M059J (cell line): Measurements from ENCODE around the gene GRIK4. TPM values are rescaled to one million over a fixed set of nuclear protein-coding genes. Genes with fewer than 3 reads are reported as not detected.
"Not testable (repeated sequence)": the region's sequence is repeated elsewhere in the genome, so short reads cannot be mapped to it uniquely, and the experiment has no call there.

Experiments used
- DNase-seq: peaks from one replicate; pipeline ENCODE4 v3.0.0-alpha.2; 2012; ENCODE audit warnings: low read depth
- total RNA-seq: library from RNA; depleted of rRNA; stranded (reverse); fragments of >200 nt; shearing (Covaris generic); gene quantifications from 2 replicates; pipeline ENCODE4 v1.2.3, GENCODE V29; 2014

The GRIK4 gene
- total RNA-seq, 1 experiment from 2014 or later, result 0.07 TPM

GRCh38 chr11:120603071-120603470, 91.5 kb downstream of the GRIK4 start:
- DNase-seq, result no peak

DNA sequence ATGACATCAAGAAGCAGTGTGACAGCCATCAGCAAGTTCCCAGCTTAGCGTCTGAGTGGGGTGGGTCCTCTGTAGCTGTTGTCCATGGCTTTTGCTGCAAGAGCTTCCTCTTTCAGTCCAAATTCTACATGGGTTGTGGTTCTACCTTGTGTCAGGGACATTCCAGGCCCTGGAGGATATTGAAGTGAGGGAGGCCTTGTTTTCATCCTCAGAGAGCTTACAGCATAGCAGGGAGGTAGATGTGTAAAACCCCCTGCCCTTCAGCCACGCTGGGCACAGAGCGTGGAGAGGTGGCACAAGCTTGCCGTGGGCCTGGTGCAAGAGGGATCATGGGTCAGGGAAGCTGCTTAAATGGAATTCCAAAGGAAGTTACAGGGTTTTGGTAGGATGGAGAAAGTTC, 93.9 kb downstream of the GRIK4 start:
- DNase-seq, result no peak

DNA sequence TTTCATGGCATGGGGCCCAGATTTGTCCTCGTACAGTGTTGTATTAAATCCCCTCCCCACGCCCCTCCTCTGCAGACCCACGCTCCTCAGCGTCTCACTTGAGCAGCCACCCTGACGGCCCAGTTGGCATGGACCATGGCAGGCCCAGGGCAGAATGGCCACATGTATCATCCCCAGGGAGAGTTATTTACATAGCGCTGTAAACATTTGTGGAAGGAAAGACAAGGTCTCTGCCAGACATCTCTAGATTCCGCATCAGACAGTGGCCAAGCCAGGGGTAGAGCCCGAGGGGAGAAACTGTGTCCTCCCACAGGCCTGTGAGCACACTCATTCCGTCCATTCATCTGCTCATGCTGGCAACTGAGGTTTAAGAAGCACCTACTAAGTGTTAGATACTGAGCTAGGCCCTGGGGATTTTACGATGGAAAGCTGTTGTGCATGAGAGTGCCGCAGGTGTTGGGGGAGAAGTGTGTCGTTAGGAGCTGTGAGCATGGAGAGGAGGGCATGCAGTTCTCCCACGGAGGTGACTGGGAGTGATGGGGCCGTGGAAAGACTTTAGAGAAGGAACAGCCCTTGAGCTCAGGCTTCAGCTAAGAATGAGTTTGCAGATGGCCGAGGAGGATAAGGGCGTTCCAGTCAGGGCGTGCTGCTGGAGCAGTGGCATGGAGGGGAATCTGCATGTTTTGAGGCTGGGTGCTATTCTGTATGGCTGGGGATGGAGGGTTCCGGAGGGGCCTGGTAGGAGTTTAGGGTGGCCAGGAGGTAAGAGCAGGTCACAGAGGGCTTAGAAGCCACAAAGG, 94.9 kb downstream of the GRIK4 start:
- no peak for DNase-seq

DNA sequence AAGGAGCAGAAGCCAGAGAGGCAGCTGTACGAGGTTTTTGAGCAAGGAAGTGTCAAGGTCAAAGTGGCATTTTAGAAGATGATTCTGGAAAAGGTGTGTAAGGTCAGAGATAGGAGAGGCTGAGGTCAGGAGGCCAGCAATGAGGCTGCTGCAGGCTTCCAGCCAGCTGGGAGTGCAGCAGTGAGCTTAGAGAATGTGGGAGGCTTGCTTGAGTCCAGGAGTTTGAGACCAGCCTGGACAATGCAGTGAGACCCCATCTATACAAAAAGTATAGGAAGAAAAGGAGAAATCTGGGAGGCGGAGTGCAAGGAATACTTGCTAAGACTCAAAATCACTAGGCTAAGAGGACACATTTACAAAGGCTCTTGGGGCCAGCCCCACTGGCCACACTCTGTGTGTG, 96.5 kb downstream of the GRIK4 start:
- DNase-seq, result no peak

DNA sequence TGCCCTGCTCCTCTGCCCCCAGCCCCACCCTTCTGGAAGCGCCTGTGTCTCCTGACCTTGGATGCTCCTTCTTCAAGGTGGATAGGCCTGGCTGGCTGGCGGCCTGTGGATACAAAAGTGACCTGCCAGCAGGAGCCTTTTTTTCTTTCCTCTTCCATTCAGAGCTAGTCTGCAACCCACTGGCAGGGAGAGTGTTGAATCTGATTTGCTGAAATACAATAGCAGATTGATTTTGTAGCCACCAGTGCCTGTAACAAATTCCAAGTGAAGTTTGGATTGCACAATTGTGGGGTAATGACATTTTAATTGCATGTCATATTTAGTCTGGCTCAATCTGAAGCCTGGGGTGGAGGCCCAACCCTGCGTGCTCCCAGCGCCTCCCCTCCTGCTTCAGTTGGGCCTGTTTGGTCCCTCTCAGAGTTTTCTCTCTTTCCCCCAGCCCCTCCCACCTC, 97.2 kb downstream of the GRIK4 start:
- DNase-seq, result no peak

GRCh38 chr11:120610111-120610510, 98.6 kb downstream of the GRIK4 start:
- no peak for DNase-seq

GRCh38 chr11:120611581-120611980, 100.0 kb downstream of the GRIK4 start:
- DNase-seq, result no peak

GRCh38 chr11:120612513-120613263, 101.1 kb downstream of the GRIK4 start:
- DNase-seq, result no peak

DNA sequence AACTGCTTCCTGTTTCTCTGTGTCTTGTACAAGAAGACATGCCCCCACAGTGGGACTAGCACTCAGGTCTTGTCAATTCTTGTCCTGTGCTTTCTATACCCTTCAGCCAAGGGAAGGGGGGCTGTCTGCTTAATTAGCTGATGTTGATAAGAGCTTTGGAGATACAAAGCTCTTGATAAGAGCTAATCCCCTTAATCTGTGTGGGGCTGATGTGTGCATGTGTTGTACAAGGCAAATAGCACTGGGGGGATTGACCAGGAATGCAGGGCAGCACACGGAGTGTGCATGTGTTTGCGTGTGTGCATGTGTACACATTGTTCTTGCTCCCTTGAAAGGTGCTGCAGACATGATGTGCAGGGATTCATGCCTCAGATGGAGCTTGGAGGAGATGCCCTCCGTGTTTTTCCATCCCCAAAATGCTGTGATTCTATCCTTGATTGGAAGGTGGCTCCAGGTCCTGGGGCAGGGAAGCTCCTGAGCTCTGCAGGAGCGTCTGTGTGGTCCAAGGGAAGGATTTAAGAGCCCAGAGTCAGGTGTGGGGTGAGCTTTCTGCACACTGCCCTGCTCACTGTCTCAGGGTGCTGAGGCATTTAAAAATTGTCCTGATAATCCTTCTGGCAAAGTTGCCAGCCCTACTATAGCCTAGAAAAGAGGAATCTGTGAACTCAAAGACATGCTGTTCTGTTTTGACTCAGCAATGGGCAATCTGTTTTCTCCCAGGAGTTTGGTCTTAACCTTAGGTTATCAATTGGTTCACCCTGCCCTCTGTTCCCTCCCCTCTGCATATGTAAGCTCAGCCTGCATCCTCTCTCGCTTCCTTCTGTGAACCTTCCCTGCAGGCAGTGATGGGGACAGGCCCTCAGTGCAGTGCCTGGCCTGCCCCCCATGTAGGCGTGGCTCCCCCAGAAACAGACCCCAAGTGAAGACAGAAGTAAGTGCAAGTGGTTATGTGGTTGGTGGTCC, 102.0 kb downstream of the GRIK4 start:
- no peak for DNase-seq

DNA sequence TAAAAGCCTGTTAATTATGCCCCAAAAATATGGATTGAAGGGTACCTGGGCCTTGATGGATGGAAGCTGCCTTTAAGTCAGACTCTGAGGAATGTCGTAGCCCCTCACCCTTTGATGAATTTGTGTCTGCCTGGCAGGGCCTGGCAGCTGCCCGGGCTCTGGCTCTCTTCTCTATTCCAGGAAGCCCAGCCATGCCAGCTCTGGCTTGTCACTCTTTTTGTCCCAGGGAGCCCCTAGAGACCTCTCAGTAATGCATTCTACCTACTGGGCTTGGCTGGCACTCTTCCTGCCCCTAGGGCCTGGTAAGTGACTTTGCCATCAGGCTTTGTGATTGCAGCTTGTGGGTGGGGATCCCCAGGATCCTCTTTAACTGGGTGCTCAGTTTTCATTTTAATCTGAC, 103.8 kb downstream of the GRIK4 start:
- DNase-seq, result no peak

GRCh38 chr11:120618399-120618798, 106.9 kb downstream of the GRIK4 start:
- DNase-seq, result no peak

DNA sequence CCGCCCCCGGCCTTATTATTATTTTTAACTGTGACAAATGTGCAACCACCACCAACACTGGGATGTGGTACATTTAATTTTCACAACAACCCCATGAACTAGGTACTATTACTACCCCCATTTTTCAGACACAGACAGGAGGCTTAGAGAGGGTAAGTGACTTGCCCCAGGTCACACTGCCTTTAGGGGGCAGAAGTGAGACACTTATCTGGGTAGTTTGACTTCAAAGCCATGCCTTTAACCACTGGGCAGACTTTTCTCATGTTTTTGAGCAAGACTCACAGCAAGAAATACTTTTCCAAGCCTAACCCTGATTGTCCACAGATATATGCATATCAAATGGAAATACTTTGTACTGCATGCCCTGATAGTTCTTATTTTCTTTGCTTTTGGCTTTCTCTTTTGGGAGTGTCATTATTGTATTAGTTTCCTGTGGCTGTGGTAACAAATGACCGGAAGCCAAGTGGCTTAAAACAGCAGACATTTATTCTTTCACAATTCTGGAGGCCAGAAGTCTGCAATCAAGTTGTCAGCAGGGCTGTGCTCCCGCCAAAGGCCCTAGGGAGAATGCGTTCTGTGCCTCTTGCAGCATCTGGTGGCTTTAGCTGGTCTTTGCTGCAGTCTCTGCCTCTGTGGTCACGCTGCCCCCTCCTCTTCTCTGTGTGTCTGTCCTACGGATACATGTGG, 110.8 kb downstream of the GRIK4 start:
- DNase-seq, result no peak

DNA sequence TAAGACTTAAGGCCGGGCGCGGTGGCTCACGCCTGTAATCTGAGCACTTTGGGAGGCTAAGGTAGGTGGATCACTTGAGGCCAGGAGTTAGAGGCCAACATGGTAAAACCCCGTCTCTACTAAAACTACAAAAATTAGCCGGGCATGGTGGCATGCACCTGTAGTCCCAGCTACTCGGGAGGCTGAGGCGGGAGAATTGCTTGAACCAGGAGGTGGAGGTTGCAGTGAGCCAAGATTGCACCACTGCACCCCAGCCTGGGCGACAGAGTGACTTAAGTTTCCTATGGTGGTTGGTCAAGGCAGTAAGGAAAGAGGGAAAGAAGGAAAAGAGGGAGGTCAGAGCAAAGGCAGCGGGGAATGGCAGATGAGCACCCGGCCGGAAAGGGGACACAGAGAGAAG, 113.4 kb downstream of the GRIK4 start:
- not testable (repeated sequence) for DNase-seq

DNA sequence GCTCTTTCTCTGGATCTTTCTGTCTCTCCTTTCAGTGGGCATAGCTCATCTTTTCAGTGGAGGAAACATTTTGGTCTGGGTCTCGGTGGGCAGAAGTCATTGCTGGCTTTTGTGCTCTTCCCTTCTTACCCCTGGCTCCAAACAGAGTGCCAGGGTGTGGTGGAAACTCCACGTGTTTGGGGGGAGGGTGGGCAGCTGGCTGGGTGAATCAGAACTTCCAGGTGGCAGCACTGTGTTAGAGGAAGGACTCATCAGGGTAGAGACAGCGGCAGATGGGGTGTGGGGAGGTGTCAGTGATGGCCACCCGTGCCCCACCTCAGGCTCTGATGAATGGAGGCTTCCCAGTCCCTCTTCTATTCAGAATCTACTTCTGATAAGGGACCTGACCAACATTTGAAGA, 114.0 kb downstream of the GRIK4 start:
- no peak for DNase-seq

- no peak for DNase-seq
Measured at GRCh38 chr11:120626791-120627190, 115.2 kb downstream of the GRIK4 start.

- DNase-seq, result no peak
Measured at GRCh38 chr11:120627327-120628163, 116.0 kb downstream of the GRIK4 start.

DNA sequence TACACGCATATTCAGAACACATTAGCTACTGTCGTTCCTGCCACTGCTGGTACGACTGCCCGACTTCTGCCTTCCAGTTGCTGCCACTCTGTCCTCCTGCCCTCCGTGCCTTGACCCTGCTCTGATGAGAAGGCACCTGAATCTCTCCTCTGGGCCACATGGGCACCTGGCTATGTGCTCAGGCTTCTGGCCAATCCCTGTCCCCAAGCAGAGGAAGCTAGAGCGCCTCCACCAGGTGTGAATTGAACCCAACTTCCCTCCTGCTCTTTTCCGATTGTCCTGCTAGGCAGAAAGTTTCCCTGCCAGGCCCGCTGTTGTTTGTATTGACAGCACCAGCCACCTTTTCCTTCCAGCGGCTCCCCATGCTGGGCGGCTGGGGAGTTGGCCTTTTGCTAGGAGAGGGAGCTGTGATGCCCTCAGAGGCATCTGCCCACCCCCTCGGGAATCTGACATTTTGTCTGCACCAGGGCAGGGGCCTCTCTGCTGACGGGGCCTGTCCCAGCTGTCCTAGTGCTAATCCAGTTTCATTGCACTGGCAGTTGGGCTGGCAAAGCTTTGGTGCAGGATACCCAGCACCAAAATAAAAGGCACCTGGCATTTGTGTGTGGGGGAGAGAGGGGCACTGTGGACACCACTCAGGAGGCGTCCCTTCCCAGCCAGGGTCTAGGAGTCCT, 118.0 kb downstream of the GRIK4 start:
- no peak for DNase-seq

DNA sequence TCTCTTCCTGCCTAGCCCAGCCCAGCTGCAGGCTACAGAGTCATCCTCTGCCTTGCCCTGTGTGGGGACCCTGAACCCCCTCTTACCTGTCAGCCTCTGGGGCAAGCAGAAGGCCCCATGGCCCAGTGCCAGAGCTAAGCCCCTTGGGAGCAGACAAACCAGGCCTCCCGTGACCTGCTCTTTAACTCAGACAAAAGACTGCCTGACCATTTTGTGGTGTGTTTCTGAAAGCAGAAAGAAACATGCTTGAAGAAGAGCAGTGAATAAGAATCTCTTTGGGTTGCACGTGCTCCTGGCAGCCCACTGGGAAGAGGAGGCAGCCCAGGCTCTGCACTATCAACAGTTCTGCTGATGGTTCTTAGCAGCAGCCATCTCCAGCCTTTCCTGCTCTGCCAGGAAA, 118.6 kb downstream of the GRIK4 start:
- DNase-seq, result no peak

DNA sequence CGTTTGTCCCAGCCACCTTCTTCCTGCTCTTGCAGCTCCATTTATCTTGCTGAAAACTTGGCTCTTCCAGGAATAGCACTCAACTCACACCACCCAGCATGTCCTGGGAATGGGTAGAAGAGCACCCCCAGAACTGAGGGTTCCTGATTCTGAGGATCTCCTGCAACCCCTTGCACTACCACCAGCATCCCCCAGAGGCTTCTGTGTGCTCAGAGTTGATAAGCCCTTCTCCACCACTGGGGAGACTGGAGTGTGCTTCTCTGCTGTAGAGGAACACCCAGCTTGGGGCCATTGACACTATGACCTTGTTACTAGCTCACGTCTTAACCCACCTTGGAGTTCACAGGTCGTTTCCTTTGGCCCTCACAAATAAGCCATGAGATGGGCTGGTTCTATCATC, 121.0 kb downstream of the GRIK4 start:
- no peak for DNase-seq
